PC-3 (cell line): ENCODE measurements around the gene CHST9.

Source experiments
- EZH2phosphoT487 ChIP-seq: fragments of 300-600 bp; sonication (generic); IDR thresholded peaks from 2 replicates; pipeline ENCODE4 v1.6.1; 2018; ENCODE audit warnings: mild to moderate bottlenecking, antibody characterized with exemption, low read length, borderline replicate concordance
- TF ChIP-seq, protein P1 (sequence below): fragments of 300-600 bp; sonication (generic); conservative IDR thresholded peaks from 2 replicates; pipeline ENCODE4 v1.5.1; 2017; ENCODE audit warnings: antibody characterized with exemption, low read depth, mild to moderate bottlenecking, low read length

DNA sequence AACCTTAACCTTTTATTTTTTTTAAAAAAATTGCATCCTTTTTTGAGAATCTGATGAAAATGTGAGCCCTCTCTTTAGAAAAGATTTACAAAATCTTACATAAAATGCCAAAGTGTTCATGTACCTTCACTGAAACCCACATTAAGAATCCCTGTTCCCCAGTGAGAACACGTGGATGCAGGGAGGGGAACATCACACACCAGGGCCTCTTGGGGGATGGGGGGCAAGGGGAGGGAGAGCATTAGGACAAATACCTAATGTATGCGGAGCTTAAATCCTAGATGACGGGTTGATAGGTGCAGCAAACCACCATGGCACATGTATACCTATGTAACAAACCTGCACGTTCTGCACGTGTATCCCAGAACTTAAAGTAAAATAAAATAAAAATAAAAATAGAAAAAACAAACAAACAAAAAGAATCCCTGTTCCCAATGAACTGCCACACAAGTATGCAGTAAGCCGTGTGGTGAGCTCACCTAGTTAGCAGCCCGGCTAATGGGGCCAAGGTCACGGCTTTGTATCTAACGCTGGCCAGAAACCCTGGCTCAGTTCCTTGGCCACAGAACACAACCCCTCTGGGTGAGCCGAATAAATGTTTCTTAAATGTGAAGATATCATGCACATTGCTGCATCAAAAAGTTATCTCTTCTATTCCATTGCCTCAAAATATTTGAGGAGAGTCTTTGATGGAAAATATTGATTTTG is 41.4 kb downstream of the CHST9 start:
- TF ChIP-seq, protein P1, sequence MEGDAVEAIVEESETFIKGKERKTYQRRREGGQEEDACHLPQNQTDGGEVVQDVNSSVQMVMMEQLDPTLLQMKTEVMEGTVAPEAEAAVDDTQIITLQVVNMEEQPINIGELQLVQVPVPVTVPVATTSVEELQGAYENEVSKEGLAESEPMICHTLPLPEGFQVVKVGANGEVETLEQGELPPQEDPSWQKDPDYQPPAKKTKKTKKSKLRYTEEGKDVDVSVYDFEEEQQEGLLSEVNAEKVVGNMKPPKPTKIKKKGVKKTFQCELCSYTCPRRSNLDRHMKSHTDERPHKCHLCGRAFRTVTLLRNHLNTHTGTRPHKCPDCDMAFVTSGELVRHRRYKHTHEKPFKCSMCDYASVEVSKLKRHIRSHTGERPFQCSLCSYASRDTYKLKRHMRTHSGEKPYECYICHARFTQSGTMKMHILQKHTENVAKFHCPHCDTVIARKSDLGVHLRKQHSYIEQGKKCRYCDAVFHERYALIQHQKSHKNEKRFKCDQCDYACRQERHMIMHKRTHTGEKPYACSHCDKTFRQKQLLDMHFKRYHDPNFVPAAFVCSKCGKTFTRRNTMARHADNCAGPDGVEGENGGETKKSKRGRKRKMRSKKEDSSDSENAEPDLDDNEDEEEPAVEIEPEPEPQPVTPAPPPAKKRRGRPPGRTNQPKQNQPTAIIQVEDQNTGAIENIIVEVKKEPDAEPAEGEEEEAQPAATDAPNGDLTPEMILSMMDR: no peak
- TF ChIP-seq EZH2phosphoT487: no peak
